ENCODE measurements around the gene PRR11. TPM values are rescaled to one million over a fixed set of nuclear protein-coding genes. Genes with fewer than 3 reads are reported as not detected.

PRR11 gene
- total RNA-seq, 4 donors from 2014 or later = 1.5 to 4.1 (median 2.2) TPM

GRCh38 chr17:59190806-59191205 is 35.3 kb downstream of the PRR11 start:
- H3K4me1 ChIP-seq = no peaks in the 10 kb centered on the region
- TF ChIP-seq, protein P1, sequence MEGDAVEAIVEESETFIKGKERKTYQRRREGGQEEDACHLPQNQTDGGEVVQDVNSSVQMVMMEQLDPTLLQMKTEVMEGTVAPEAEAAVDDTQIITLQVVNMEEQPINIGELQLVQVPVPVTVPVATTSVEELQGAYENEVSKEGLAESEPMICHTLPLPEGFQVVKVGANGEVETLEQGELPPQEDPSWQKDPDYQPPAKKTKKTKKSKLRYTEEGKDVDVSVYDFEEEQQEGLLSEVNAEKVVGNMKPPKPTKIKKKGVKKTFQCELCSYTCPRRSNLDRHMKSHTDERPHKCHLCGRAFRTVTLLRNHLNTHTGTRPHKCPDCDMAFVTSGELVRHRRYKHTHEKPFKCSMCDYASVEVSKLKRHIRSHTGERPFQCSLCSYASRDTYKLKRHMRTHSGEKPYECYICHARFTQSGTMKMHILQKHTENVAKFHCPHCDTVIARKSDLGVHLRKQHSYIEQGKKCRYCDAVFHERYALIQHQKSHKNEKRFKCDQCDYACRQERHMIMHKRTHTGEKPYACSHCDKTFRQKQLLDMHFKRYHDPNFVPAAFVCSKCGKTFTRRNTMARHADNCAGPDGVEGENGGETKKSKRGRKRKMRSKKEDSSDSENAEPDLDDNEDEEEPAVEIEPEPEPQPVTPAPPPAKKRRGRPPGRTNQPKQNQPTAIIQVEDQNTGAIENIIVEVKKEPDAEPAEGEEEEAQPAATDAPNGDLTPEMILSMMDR (IDR thresholded peaks at IDR 0.05) = no peak
- no peak for TF ChIP-seq POLR2A (IDR thresholded peaks at IDR 0.05)
- H3K36me3 ChIP-seq = no peaks in the 10 kb centered on the region
- no peak overlapping the region for H3K4me3 ChIP-seq
- H3K9me3 ChIP-seq = no peaks in the 10 kb centered on the region
- DNase-seq = no peak
- H3K27ac ChIP-seq = no peak overlapping the region
- H3K27me3 ChIP-seq = no peaks in the 10 kb centered on the region

DNA sequence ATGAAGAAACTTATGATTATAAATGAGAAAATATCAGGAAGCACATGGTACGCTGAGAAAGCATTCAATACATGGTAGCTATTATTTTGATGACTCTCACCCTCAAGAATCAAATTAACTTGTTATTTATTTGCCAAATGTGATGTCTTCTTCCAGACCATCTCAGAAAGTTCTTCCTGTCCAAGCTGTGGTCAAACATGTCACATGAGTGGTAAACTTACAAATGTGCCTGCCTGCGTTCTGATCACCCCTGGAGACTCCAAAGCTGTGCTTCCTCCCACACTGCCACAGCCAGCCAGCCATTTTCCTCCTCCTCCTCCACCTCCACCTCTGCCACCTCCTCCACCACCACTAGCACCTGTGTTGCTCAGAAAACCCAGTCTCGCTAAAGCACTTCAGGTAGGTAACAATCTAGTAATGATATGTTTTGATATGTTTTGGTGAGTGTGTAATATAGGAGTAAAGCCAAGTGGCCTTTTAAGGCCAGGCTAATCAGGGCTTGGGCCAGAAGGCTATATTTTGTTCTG is 37.9 kb downstream of the PRR11 start:
- DNase-seq = no peak
- Histone ChIP-seq H3K27me3 (no peaks in the 10 kb centered on the region), H3K4me3 (no peak overlapping the region), H3K9me3 (no peaks in the 10 kb centered on the region), H3K4me1 (no peaks in the 10 kb centered on the region), H3K36me3 (no peaks in the 10 kb centered on the region), H3K27ac (no peak overlapping the region)
- TF ChIP-seq, protein P1 (IDR thresholded peaks at IDR 0.05) = no peak
- no peak for TF ChIP-seq POLR2A (IDR thresholded peaks at IDR 0.05)

DNA sequence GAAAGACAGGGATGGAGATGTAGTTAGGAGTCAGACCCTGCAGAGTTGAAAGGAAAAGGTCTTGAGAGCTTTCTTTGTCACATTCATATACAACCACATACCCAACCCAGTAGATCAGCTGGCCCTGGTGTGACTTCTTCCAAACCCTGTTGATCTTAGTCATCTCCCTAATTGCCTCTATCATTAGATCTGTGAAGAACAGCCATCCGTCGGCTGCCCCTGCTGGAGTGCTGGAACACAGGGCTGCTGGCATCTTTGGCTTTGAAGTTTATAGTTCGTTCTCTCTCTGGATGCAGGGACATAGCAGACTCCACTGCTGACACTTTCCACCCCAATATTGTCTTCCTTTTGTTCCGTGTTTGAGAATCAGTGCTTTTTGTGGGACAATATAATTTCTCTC is 43.9 kb downstream of the PRR11 start:
- H3K36me3 ChIP-seq = no peaks in the 10 kb centered on the region
- no peak for DNase-seq

DNA sequence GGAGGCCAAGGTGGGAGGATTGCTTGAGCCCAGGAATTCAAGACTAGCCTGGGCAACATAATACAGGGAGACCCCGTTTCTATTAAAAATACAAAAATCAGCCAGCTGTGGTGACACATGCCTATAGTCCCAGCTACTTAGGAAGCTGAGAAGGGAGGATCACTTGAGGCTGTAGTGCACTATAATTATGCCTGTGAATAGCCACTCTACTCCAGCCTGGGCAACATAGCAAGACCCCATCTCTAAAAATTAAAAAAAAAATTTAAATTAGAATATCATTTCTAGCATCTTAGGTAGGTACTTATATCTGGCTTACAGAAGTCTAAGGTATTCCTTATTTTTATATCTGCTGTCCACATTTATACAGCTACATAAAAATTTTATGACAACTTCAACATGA is 46.8 kb downstream of the PRR11 start:
- no peaks in the 10 kb centered on the region for H3K4me1 ChIP-seq
- H3K36me3 ChIP-seq = no peaks in the 10 kb centered on the region
- TF ChIP-seq, protein P1 (IDR thresholded peaks at IDR 0.05) = no peak
- TF ChIP-seq POLR2A (IDR thresholded peaks at IDR 0.05) = no peak
- no peak overlapping the region for H3K27ac ChIP-seq
- DNase-seq = no peak
- H3K4me3 ChIP-seq = no peak overlapping the region
- no peaks in the 10 kb centered on the region for H3K9me3 ChIP-seq
- no peaks in the 10 kb centered on the region for H3K27me3 ChIP-seq

More for the DNA sequence above, 43.9 kb downstream of the PRR11 start:
- Histone ChIP-seq H3K27me3 (no peaks in the 10 kb centered on the region), H3K4me1 (no peaks in the 10 kb centered on the region), H3K9me3 (no peaks in the 10 kb centered on the region), H3K27ac (no peak overlapping the region), H3K4me3 (no peak overlapping the region)
- TF ChIP-seq, protein P1 (IDR thresholded peaks at IDR 0.05) = no peak
- TF ChIP-seq POLR2A (IDR thresholded peaks at IDR 0.05) = no peak

- TF ChIP-seq POLR2A (IDR thresholded peaks at IDR 0.05) = no peak
- TF ChIP-seq, protein P1 (IDR thresholded peaks at IDR 0.05) = no peak
- peaks cover 0 to 4% (median 0%) of the 10 kb centered on the region in 4 donors for H3K4me1 ChIP-seq
- no peak overlapping the region for H3K4me3 ChIP-seq
- no peaks in the 10 kb centered on the region for H3K27me3 ChIP-seq
- no peak overlapping the region for H3K27ac ChIP-seq
- peaks cover 0 to under 1% (median 0%) of the 10 kb centered on the region in 3 donors for H3K36me3 ChIP-seq
- H3K9me3 ChIP-seq = no peaks in the 10 kb centered on the region
- DNase-seq = no peak
Measured at GRCh38 chr17:59219370-59219769, 63.8 kb downstream of the PRR11 start.

GRCh38 chr17:59219992-59220327 is 64.4 kb downstream of the PRR11 start:
- no peak for DNase-seq
- Histone ChIP-seq H3K4me3 (peak overlapping the region; percentile 56 to 76 (median 72)), H3K36me3 (no peaks in the 10 kb centered on the region), H3K4me1 (peaks cover 0 to 4% (median 0%) of the 10 kb centered on the region in 4 donors), H3K27ac (peak overlapping the region in 1 of 4 donors; percentile 76), H3K27me3 (no peaks in the 10 kb centered on the region), H3K9me3 (no peaks in the 10 kb centered on the region)
- no peak for TF ChIP-seq POLR2A (IDR thresholded peaks at IDR 0.05)
- TF ChIP-seq, protein P1 (IDR thresholded peaks at IDR 0.05) = no peak

All from Peyer's patch (tissue), 4 donors.